ENCODE results near the gene ADAP2.

DNA sequence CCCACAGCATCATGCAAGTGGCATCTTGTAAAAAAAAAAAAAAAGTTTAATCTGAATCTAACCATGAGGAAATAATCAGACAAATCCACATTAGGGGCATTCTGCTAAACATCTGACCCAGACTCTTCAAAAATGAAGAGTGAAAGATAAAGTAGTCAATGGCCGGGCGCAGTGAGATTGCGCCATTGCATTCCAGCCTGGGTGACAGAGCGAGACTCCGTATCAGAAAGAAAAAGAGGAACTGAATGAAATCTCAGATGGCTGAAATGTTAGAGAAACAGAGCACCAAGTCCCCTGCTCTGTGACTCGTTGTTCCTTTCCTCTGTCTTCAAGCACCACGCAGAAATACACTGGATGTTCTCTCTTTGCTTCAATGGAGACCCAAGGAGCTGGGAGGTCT, 36.4 kb downstream of the ADAP2 start:
- TF ChIP-seq, protein P1, sequence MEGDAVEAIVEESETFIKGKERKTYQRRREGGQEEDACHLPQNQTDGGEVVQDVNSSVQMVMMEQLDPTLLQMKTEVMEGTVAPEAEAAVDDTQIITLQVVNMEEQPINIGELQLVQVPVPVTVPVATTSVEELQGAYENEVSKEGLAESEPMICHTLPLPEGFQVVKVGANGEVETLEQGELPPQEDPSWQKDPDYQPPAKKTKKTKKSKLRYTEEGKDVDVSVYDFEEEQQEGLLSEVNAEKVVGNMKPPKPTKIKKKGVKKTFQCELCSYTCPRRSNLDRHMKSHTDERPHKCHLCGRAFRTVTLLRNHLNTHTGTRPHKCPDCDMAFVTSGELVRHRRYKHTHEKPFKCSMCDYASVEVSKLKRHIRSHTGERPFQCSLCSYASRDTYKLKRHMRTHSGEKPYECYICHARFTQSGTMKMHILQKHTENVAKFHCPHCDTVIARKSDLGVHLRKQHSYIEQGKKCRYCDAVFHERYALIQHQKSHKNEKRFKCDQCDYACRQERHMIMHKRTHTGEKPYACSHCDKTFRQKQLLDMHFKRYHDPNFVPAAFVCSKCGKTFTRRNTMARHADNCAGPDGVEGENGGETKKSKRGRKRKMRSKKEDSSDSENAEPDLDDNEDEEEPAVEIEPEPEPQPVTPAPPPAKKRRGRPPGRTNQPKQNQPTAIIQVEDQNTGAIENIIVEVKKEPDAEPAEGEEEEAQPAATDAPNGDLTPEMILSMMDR (IDR thresholded peaks at IDR 0.05; ENCODE audit: insufficient read depth, low read length, poor library complexity, severe bottlenecking): no peak
- TF ChIP-seq EZH2phosphoT487 (conservative IDR thresholded peaks at IDR 0.05; ENCODE audit: low read length): no peak

All from SU-DHL-6 (cell line).